Measurements from ENCODE around the gene C1QTNF12.

DNA sequence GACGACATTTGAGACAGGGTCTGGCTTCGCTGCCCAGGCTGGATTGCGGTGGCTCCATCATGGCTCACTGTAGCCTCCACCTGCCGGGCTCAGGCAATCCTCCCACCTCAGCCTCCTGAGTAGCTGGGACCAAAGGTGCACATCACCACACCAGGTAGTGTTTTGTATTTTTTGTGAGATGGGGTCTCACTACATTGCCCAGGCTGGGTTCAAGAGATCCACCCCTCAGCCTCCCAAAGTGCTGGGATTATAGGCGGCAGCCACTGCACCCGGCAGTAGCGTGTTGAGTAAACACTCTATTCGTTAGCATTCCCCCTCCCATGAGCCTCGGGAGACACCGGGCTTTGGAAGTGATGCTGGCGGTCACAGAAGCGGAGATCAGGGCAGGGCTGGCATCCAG is 6.8 kb upstream of the C1QTNF12 start:
- TF ChIP-seq TAF1 (IDR thresholded peaks at IDR 0.05; ENCODE audit: low read depth) (no peak), TEAD4 (IDR thresholded peaks at IDR 0.05) (no peak)
